Endothelial cell of umbilical vein (primary cell): ENCODE results near the gene SPTLC1. TPM values are rescaled to one million over a fixed set of nuclear protein-coding genes. Genes with fewer than 3 reads are reported as not detected.

ENCODE experiments used
- Bru-seq: library from RNA; stranded (reverse); fragments of 400-500 nt; gene quantifications from one replicate; lab custom pipeline; 2021; lab: Mats Ljungman, UMichigan
- BruChase-seq, 2 experiments: library from RNA; stranded (reverse); fragments of 400-500 nt; gene quantifications; one replicate each; lab custom pipeline; 2021; lab: Mats Ljungman, UMichigan
- BruUV-seq: library from RNA; stranded (reverse); fragments of 400-500 nt; replicated peaks from 2 replicates; lab custom pipeline; 2021; lab: Mats Ljungman, UMichigan
- CTCF ChIA-PET: fragments of 300-600, 350-600 bp; sonication (Branson Sonifier 250); formaldehyde crosslinking; loops from one replicate; lab custom pipeline; 2021; ENCODE audit warnings: antibody characterized with exemption, inconsistent platforms; lab: Charles Lee
- POLR2A ChIA-PET: fragments of 300-600, 350-600 bp; sonication (Branson Sonifier 250); formaldehyde crosslinking; loops from one replicate; lab custom pipeline; 2021; ENCODE audit warnings: antibody characterized with exemption, inconsistent platforms; lab: Charles Lee
- DNase-seq: peaks from one replicate; pipeline ENCODE4 v3.0.0-alpha.2; 2011; ENCODE audit warnings: low read depth, low spot score
- FAIRE-seq: peaks from 2 replicates; lab custom pipeline; 2011; peaks lifted over from hg19 to GRCh38; lab: Jason Lieb, UNC
- H2AFZ ChIP-seq: 2 replicates; pipeline ENCODE4 v1.6.0; 2012; ENCODE audit warnings: low read depth, low read length, control low read depth, inconsistent platforms
- H3K27ac ChIP-seq: 2 replicates; pipeline ENCODE4 v1.5.1; 2011; ENCODE audit warnings: low read depth, mild to moderate bottlenecking, control low read depth, low read length, moderate library complexity; ENCODE audit not compliant: insufficient read depth
- H3K27me3 ChIP-seq, 2 experiments: 2 replicates each; pipeline versions ENCODE4 v1.6.0 to v1.6.1; 2011; ENCODE audit warnings: low read length in 2 of 2, mixed read lengths in 1 of 2; ENCODE audit not compliant: control insufficient read depth in 2 of 2, insufficient read depth in 2 of 2
- H3K36me3 ChIP-seq, 2 experiments: 2 replicates in 1 of 2; 3 replicates in 1 of 2; pipeline ENCODE4 v1.5.1; 2011; ENCODE audit warnings: low read length in 2 of 2, mild to moderate bottlenecking in 1 of 2, moderate library complexity in 1 of 2; ENCODE audit not compliant: control insufficient read depth in 2 of 2, insufficient read depth in 2 of 2; ENCODE audit errors: extremely low read depth in 1 of 2
- H3K4me1 ChIP-seq: 3 replicates; pipeline ENCODE4 v1.5.1; 2011; ENCODE audit warnings: mild to moderate bottlenecking, low read length; ENCODE audit not compliant: control insufficient read depth, insufficient read depth; ENCODE audit errors: extremely low read depth
- H3K4me2 ChIP-seq: 2 replicates; pipeline ENCODE4 v1.6.1; 2011; ENCODE audit warnings: low read length, control low read depth, mixed read lengths; ENCODE audit not compliant: insufficient read depth
- H3K4me3 ChIP-seq, 3 experiments: fragments of 200-600 bp in 1 of 3; sonication (generic), shearing (Covaris generic) in 1 of 3; replicated peaks in 1 of 3; 2 replicates each; pipeline ENCODE4 v1.5.1; 2011 to 2016; ENCODE audit warnings: control low read depth in 3 of 3, low read length in 3 of 3, mild to moderate bottlenecking in 2 of 3, inconsistent platforms in 1 of 3, low read depth in 1 of 3, moderate library complexity in 1 of 3; ENCODE audit not compliant: insufficient read depth in 1 of 3
- H3K79me2 ChIP-seq: 2 replicates; pipeline ENCODE4 v1.6.0; 2012; ENCODE audit warnings: low read length, inconsistent platforms; ENCODE audit not compliant: control insufficient read depth, insufficient read depth
- H3K9ac ChIP-seq: replicated peaks from 2 replicates; pipeline ENCODE3; 2011; ENCODE audit warnings: low read length, control low read depth; ENCODE audit not compliant: insufficient read depth; ENCODE audit errors: extremely low read depth
- H3K9me1 ChIP-seq: replicated peaks from 3 replicates; pipeline ENCODE4 v1.6.0; 2011; ENCODE audit warnings: mild to moderate bottlenecking, low read length; ENCODE audit not compliant: control insufficient read depth, insufficient read depth; ENCODE audit errors: extremely low read depth
- H3K9me3 ChIP-seq: replicated peaks from 2 replicates; pipeline ENCODE4 v1.5.1; 2012; ENCODE audit warnings: low read length, inconsistent platforms; ENCODE audit not compliant: control insufficient read depth, insufficient read depth
- H4K20me1 ChIP-seq: replicated peaks from 2 replicates; pipeline ENCODE3; 2011; ENCODE audit warnings: mild to moderate bottlenecking, low read length; ENCODE audit not compliant: control insufficient read depth, insufficient read depth; ENCODE audit errors: extremely low read depth
- CTCF ChIP-seq, 2 donors: IDR thresholded peaks; 1 replicate in 1 of 2; 2 replicates in 1 of 2; pipeline ENCODE4 v1.5.1; 2011; ENCODE audit warnings: low read length in 2 of 2, mild to moderate bottlenecking in 2 of 2, moderate library complexity in 2 of 2, control low read depth in 1 of 2, inconsistent platforms in 1 of 2, low read depth in 1 of 2; ENCODE audit not compliant: insufficient read depth in 1 of 2; ENCODE audit errors: extremely low read depth in 1 of 2
- EZH2 ChIP-seq: IDR thresholded peaks from 2 replicates; pipeline ENCODE4 v1.6.1; 2012; ENCODE audit warnings: borderline replicate concordance, low read depth, mild to moderate bottlenecking, moderate library complexity, low read length, inconsistent platforms; ENCODE audit not compliant: severe bottlenecking
- FOS ChIP-seq: IDR thresholded peaks from 2 replicates; pipeline ENCODE4 v1.6.1; 2011; ENCODE audit warnings: mild to moderate bottlenecking, low read length, moderate library complexity, borderline replicate concordance; ENCODE audit not compliant: insufficient read depth
- GATA2 ChIP-seq: IDR thresholded peaks from 2 replicates; pipeline ENCODE4 v1.7.0; 2011; ENCODE audit warnings: low read depth, mild to moderate bottlenecking, moderate library complexity, mixed read lengths, low read length; ENCODE audit not compliant: insufficient read length, insufficient read depth
- JUN ChIP-seq: IDR thresholded peaks from 2 replicates; pipeline ENCODE4 v1.6.1; 2011; ENCODE audit warnings: borderline replicate concordance, low read depth; ENCODE audit not compliant: insufficient read length, insufficient read depth
- MAX ChIP-seq: IDR thresholded peaks from 2 replicates; pipeline ENCODE4 v1.6.1; 2011; ENCODE audit not compliant: insufficient read depth, insufficient read length
- MYC ChIP-seq: IDR thresholded peaks from one replicate; pipeline ENCODE4 v1.6.1; 2011; ENCODE audit warnings: mild to moderate bottlenecking, low read depth, low read length
- POLR2A ChIP-seq: IDR thresholded peaks from 2 replicates; pipeline ENCODE4 v1.6.1; 2012; ENCODE audit warnings: low read depth, mild to moderate bottlenecking, control low read depth, low read length
- POLR2AphosphoS5 ChIP-seq: IDR thresholded peaks from 2 replicates; pipeline ENCODE4 v1.6.1; 2012; ENCODE audit warnings: low read depth, mild to moderate bottlenecking, control low read depth, low read length, moderate library complexity; ENCODE audit not compliant: insufficient read depth
- dilution Hi-C: fragments of 300-500 bp; cut with MboI; formaldehyde crosslinking; loops from one replicate; pipeline ENCODE4 v1.15.0; 2019; ENCODE audit warnings: low sequenced_read_pairs; ENCODE audit not compliant: extremely low pct_ligation_motif_present
- intact Hi-C: fragments of 100-400 bp; cut with micrococcal nuclease; formaldehyde crosslinking; loops from one replicate; pipeline ENCODE4 v1.10.0; 2022
- long read RNA-seq: library from polyadenylated mRNA; stranded (forward); transcript quantifications from one replicate; pipeline ENCODE4 v2.0.0, GENCODE V29; 2021
- polyA minus RNA-seq, 3 experiments: library from RNA; depleted of rRNA, polyadenylated mRNA; stranded (reverse); fragments of >200 nt; gene quantifications; 1 replicate in 1 of 3; 2 replicates in 2 of 3; pipeline ENCODE4 v1.2.3, GENCODE V29; 2011
- polyA plus RNA-seq, 4 experiments: library from polyadenylated mRNA; depleted of rRNA in 3 of 4; stranded (reverse) in 3 of 4; unstranded in 1 of 4; fragments of >200 nt; gene quantifications; 2 replicates each; pipeline versions ENCODE4 v1.2.1 to v1.2.3, GENCODE V29; 2011 to 2012; ENCODE audit warnings: missing spikeins in 1 of 4
- total RNA-seq: library from RNA; stranded (reverse); gene quantifications from 2 replicates; pipeline ENCODE4 v1.2.3, GENCODE V29; 2021

Gene SPTLC1
- 64.6 and 68.5 TPM in 2 replicates for total RNA-seq
- 29.2 and 35.9 TPM in 2 replicates for polyA plus RNA-seq
- polyA plus RNA-seq (2011; cell fraction: cytosol; rRNA removed) = 42.9 and 43.1 TPM in 2 replicates
- 52.1 and 62.9 TPM in 2 replicates for polyA plus RNA-seq (2011; cell fraction: nucleus; rRNA removed)
- polyA plus RNA-seq (2012) = 61.1 and 73.3 TPM in 2 replicates
- polyA minus RNA-seq = 74.6 and 96.0 TPM in 2 replicates
- 24.8 TPM for polyA minus RNA-seq (2011; cell fraction: cytosol; rRNA and poly(A)+ RNA removed)
- 60.0 and 80.1 TPM in 2 replicates for polyA minus RNA-seq (2011; cell fraction: nucleus; rRNA and poly(A)+ RNA removed)
- percentile 86 among the genes with signal in this experiment for Bru-seq, nascent RNA
- BruChase-seq, experiment 1, labeled RNA remaining after a 6-hour chase = percentile 87 among the genes with signal in this experiment
- percentile 80 among the genes with signal in this experiment for BruChase-seq, experiment 2, labeled RNA remaining after a 2-hour chase
- long read RNA-seq, transcript SPTLC1-201 (15 exons, 1,894 nt) = major isoform, 247 of 278 reads
- long read RNA-seq, transcript SPTLC1-202 (6 exons, 946 nt) = minor isoform, 10 of 278 reads
- long read RNA-seq, partial matches to known transcripts = 6 of 278 reads
- long read RNA-seq, other reads (novel, unspliced or antisense) = 13 of 278 reads

GRCh38 chr9:92115071-92115858, at the start of gene SPTLC1:
TSS of gene SPTLC1 (minus strand) at chr9:92115413. CDS start at chr9:92115370, 43 bp downstream.
- Histone ChIP-seq H3K4me3 (peak within 1 kb of the TSS; percentile 88 to 99 (median 89)), H3K79me2 (peaks cover 47% of the 10 kb centered on the region), H3K9me3 (no peaks in the 10 kb centered on the region), H3K27ac (peak within 1 kb of the TSS; percentile 74), H3K4me2 (peak within 1 kb of the TSS; percentile 88), H3K4me1 (peaks cover 14% of the 10 kb centered on the region), H3K27me3 (peaks cover 2 to 6% of the 10 kb centered on the region in 2 experiments), H2AFZ (peak within 1 kb of the TSS; percentile 90), H3K9me1 (no peaks in the 10 kb centered on the region), H3K9ac (peak within 1 kb of the TSS; percentile 87), H4K20me1 (no peaks in the 10 kb centered on the region), H3K36me3 (peaks cover 0 to 6% of the 10 kb centered on the region in 2 experiments)
- dilution Hi-C loops (no loop called here), intact Hi-C loops (loop anchor here (1.0 kb wide), 1 partner anchor 17 kb away; no protein-coding TSS in a partner anchor)
- DNase-seq (peak; percentile 98), FAIRE-seq (peak; percentile 93)
- TSS peak; percentile 96 for BruUV-seq
- POLR2A ChIA-PET = interaction anchor here (0.6 to 0.7 kb wide), 3 partner anchors 90 to 365 kb away, joined by 3 to 5 read pairs (median 4); partner anchors contain the start of gene CENPP
- TF ChIP-seq MAX (peak; percentile 14), JUN (no peak), EZH2 (no peak), CTCF (IDR thresholded peaks at IDR 0.05; ENCODE audit: extremely low read depth in 1 of 2, insufficient read depth in 1 of 2, low read depth in 1 of 2, low read length in 2 of 2) (no peak), POLR2A (peak; percentile 84), POLR2AphosphoS5 (peak; percentile 92), GATA2 (no peak), MYC (no peak), FOS (no peak)
- CTCF ChIA-PET = no interaction called here
